ENCODE data around the gene KRT1.

The KRT1 gene

DNA sequence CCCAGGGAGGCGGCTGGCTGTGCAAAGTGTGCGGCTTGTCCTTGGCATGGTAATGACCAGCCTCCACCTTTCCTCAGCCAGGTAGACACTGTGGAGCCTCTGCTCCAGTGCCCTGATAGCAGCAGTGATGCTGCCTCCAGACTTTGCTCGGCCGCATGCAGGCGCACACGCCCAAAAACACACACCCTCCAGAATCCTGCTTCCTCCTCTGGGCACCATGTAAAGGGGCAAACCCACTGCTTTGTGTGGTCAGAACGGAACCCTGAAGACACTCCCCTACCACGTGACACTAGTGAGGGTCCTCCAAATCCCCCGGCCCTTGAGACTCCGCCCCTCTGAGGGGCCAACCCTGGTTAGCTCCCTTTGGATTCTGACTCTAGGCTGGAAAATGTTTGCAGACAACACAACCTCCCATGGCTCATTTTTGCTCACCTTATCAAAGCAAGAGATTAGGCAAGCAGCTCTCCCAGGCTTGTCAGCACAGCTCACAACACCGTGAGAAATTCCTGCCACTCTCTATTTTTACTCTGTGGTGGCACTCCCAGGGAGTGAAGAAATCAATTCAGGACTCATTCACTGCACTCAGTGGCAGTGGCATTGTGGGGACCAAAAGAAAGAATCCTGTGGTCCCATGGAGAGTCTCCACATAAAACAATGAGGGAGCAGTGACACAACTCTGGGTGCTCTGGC, 18.6 kb upstream of the KRT1 start:
- no peak for DNase-seq (ENCODE audit: low read depth in 2 of 2)

DNA sequence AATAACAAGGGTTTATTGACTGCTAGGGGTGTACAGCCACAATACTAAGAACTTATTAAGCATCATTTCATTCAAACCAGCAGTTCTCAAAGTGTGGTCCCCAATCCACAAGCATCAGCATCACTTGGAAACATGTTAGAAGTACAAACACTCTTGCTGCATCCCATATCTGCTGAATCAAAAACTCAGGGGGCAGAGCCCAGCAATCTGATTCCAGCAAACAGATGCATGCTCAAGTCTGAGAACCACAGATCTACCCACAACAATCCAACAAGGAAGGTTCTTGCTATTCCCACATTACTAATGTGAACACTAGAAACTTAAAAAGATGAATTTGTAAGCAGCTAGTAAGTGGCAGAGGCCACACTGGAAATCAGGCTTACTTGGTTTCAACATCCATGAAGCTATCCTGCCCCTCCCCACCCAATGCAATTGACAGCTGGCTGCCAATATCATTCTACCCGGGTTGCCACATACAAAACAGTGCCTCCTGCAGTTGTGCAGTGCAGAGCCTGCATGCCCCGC, 16.9 kb upstream of the KRT1 start:
- DNase-seq (ENCODE audit: low read depth in 2 of 2), result no peak

DNA sequence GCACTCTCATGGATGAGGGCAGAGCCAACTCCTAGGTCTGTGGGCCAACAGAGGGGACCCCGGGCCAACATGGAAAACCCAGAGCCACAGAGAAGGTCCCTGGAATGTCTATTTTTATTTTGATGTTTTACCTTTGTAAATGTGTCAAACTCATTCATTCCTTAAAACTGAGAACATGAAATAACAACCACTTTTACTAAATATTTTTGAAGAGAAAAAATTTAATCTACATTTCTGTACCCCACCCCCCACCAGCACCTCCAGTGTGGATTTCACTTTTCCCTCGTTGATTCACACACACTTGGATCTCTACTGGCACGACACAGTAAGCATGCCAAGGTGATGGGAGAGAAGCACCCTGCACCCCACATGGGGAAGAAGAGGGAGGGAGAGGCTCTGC, 16.4 kb upstream of the KRT1 start:
- no peak for DNase-seq (ENCODE audit: low read depth in 2 of 2)

DNA sequence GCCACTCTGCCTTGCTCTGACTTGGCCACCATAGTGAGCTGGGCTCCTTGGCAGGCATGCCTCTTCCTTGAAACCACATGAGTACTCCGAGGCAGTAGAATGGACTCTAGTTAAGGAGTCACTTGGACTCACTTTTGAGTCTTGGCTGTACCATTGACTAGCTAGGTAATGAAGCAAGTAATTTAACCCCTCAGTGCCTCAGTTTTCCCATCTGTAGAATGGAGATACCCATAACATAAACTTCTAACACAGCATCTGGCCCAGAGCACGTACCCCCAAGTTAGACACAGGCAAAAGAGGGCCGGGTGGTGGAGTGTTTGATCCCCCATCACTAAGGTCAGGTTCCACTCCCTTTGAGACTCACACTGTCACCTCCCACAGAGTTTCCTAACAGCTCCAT, 14.8 kb upstream of the KRT1 start:
- no peak for DNase-seq (ENCODE audit: low read depth in 2 of 2)

DNA sequence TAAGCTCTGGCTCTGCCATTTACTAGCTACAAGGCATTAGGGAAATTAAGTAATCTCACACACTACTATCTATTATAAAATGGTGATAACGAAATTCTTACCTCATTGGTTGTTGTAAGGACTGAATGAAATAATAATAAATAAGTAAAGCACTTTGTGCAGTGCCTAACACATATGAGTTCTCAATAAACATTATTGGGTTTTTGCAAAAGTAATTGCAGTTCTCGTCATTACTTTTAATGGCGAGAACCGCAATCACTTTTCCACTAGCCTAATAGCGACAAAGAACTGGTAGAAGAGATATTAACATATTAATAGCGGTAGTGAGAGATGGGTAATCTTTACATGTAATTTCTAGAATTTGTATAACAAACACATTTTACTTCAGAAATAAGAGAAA, 13.9 kb upstream of the KRT1 start:
- no peak for DNase-seq (ENCODE audit: low read depth in 2 of 2)

DNA sequence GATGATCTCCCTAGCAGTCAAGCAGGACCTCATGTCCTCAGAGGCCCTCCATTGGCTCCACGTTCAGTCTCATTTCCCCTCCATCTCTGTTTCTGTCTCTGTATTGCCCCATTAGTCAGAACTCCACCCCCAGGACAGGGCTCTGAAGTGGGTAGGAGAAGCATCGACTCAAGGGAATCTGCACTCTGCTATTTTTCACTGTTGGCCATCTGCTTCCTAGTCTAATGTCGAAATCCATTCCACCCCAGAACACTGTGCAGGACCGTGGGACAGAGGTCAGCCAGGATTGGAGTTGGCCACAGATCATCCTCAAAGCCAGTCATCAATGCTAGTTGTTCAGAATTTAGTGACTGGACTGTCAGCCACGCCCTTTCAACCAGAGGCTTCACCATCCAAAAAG, 13.1 kb upstream of the KRT1 start:
- DNase-seq (ENCODE audit: low read depth in 2 of 2), result no peak

DNA sequence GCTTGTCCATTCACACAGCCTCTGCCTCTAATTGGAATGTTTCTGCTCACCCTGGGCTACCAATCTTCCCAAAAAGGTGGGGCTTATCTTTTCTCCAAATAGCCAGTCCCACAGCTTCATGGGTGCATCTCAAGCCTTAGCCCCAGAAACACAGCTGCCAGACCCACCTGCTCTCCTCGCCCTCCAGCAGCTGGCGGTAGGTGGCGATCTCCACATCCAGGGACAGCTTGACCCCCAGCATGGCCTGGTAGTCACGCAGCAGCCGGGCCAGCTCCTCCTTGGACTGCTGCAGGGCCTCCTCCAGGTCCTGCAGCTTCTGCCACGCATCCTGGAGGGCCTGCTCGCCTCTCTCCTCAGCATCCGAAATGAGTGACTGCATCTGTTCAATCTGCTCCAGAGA, 12.0 kb upstream of the KRT1 start:
- DNase-seq (ENCODE audit: low read depth in 2 of 2), result no peak

DNA sequence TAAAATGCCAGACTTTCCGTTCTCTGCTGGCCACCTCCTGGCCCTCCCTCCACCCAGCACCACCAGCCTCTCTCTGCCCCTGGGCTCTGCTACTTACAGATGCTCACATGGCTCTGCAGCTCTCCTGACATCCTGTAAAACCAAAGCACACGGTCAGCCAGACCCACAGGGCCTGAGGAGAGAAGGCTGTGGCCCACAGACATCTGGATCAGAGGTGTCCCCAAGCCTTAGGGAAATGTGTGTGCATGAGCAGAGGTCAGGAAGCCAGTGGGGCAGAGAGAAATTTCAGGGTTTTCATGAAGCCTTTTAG, 11.6 kb upstream of the KRT1 start:
- no peak for DNase-seq (ENCODE audit: low read depth in 2 of 2)

DNA sequence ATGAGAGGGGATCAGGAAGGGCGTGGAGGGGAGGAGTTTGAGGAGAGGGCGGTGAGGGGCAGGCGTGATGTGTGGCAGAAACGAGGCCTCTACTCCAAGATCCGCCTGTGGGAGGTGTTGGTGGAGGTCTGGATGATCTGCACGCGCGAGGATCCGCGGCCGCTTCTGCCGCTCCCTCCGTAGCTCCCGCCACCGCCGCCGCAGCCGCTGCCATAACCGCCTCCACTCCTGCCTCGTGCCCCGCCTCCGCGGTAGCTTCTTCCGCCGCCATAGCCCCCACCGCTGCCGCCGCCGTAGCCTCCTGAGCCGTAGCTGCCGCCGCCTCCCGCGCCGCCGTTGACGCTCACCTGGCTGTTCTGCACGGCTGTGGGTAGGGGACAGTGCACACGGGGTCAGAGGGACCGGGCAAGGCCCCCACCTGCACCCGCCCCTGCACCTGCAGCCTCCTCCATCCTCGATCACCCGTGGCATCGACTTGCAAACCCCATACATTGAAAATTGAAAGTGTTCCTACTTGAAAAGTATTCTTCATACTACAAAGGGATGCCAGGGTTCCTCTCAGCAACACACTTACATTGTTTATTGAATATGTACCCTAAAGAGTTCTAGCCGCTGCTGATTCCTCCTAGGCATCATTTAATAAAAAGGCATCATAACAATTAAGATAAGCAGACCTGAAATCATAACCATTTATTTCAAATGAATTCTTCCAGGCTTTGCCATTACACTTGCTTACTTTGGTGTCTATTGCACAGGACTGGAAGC, 11.1 kb upstream of the KRT1 start:
- DNase-seq (ENCODE audit: low read depth in 2 of 2), result peak; percentile 34 to 40

DNA sequence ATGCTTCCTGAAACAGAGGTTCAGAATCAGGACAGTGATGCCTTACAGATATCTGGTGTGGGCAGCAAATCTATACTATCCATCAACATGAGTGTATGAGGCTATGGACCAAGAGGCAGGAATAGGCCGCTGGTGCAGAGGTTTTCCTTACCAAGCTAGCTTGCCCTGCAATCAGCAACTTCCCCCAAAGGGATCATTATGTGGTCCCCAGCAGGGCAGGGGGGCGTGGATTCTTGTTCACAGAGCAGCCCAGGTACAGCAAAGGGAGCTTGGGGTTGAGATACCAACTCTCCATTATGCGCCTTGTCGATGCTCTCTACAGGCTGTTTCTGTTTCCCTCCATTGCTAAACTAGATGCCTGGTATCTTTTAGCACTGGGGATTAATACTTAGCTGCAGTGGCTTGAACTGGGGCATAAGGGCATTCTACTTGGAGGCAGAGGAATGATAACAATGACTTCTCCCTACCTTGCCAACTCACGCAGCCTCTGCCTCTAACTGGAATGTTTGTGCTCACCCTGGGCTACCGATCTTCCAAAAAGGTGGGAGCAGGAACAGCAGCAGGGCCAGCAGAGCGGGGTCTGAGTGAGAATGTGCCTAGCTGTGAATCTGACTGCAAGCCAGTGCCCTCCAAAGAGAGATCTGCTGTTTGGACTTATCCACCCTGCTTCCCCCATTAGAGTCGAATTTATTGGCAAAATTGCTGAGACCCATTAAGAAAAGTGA, 10.3 kb upstream of the KRT1 start:
- no peak for DNase-seq (ENCODE audit: low read depth in 2 of 2)

DNA sequence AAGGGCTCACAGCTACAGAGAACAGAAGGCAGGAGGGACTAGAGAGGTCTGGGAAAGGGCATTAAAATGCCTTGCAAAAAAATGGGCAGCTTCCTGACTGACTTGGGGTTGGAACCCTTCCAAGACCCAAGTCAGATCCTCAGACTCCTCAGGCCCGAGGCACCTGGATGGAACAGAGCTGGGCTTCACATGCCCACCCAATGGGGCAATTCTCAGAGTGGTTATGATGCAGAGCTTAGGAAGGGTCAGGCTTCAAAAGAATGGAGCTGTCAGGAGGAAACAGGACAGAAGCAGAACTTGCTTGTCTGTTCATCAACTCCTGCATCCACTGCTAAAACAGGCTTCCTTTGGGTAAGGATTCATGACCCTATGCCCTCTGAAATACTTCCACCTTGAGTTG, 9.7 kb upstream of the KRT1 start:
- DNase-seq (ENCODE audit: low read depth in 2 of 2), result no peak

DNA sequence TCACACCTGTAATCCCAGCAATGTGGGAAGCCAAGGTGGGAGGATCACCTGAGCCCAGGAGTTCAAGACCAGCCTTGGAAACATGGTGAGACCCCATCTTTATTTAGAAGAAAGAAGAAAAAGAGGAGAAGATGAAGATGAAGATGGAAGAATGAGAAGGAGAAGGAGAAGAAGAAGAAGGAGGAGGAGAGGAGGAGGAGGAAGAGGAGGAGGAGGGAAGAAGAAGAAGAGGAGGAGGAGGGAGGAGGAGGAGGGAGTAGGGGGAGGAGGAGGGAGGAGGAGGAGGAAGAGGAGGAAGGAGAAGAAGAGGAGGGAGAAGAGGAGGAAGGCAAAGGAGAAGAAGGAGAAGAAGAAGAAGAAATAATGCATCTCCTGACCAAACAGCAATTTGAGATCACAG, 9.0 kb upstream of the KRT1 start:
- DNase-seq (ENCODE audit: low read depth in 2 of 2), result no peak

DNA sequence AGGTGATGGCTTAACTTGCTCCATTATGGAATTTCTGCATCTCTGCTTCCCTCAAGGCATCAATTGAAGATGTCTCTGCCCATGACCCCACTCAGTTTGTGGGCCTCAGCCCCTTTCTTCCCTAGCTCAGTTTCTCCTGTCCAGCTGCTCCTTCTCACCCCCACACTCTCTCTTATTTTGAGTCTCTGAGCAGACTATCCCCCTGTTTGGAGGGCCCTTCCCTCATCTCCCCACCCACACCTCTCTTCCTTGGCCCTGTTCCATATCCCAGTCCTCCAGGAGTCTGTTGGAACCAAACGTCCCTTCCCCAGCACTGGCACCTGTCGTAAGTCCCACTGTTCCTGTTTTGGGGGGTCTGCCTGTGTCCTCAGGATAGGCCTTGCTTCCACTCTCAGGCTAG, 8.3 kb upstream of the KRT1 start:
- no peak for DNase-seq (ENCODE audit: low read depth in 2 of 2)

DNA sequence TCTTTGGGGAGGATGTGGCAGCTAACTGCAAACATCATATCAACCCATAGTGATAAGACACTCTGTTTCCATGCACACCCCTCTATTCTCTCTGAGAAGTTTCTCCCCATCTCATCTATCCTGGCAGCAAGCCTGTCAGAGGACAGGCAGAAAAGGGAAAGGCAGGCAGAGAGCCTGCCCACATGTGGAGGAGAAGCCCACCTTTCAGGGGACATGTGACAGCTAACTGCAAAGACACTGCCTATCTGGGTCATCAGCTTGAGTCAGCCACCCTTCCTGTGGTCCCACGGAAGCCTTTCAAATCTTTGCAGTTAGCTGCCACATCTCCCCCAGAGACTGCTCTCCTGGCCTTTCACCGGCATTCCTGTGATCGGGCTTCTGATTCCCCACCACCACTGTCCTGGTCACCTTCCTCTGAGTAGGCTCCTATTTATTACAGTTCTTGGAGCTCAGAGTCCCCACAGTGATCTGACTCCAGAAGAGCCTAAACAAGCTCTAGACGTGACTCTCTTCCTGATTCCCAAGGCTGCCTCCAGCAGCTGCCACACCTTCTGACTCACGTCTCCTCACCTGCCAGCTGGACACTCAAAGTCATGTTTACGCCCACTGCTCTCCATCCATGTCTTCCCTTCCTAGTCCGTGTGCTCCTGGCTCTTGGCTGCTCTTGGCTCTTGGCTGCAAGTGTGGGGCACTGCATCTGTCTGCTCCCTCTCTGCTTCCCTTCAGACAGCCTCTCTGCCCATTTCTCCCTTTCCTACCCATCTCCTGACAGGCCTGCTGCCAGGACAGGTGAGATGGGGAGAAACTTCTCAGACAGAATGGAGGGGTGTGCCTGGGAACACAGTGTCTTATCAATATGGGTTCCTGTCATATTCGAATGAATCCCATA, 7.5 kb upstream of the KRT1 start:
- no peak for DNase-seq (ENCODE audit: low read depth in 2 of 2)

DNA sequence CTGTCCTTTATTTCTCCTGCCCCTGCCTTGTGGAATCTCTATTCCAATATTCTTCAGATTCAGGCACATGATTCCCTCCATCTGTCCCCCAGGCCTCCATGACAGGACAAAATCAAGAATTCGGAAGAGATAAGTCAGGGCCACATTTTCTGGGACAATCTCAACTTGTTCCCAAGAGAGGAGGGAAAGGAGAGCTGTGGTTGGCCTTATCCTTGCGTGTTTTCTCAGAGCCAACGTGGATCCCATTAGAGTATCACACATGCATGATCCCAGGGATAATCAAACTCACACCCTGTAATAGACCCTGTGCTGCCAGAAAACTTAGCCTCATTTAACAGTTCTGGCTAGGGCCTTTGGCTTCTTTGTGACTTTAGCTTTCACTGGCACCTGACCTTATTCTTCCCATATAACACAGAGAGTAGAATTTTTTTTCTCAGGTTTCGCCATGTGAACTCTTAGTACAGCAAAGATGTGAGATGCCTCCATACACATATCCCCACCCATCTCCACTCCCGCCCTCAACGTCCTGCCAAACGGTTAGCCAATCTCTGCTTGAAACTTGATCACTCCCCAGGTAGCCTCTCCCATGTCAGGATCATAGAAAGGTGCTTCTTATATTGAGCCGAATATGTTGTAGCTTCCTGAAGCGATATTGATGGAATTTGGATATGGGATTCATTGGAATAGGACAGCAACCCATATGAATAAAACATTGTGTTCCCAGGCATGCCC, 6.7 kb upstream of the KRT1 start:
- DNase-seq (ENCODE audit: low read depth in 2 of 2), result no peak

DNA sequence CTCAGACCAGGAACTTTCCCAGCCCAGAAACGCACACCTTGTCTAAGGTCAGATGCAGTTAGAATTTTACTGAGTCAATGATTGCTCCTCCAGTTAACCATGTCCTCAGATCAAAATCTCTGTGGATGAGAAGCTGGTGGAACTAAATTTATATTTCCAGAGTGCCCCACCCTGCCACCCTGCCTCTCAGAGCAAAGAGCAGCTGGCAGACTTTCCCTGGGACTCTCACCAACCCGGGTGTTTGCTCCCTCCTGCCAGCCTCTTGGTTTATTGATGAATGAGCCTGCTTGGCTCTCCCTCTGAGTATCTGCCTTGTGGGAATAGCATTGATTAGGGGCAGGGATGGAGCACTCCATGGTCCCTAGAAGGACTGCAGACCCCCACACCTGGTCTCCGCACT, 5.9 kb upstream of the KRT1 start:
- DNase-seq (ENCODE audit: low read depth in 2 of 2), result no peak

DNA sequence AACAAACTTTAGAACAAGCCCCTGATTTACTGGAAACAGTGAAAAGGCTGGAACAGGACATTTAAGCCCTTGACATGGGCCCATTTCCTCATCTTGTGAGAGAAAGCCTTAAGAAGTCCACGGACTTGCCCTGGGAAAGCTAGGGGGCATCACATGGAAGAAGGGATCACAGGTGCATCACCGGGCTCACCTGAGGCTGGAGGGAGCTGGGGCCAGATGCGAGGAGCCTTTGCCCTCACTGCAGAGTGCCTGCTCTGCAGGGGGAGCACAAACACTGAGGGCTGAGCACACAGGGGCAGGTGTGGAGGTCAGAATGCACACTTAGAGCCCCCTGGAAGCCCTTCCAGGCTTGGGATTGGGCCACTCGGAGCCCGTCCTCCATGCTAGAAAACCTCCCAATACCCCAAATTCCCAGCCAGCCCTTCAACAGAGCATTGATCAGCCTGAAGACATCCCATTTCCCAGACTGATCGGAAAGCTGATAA, 5.2 kb upstream of the KRT1 start:
- no peak for DNase-seq (ENCODE audit: low read depth in 2 of 2)

DNA sequence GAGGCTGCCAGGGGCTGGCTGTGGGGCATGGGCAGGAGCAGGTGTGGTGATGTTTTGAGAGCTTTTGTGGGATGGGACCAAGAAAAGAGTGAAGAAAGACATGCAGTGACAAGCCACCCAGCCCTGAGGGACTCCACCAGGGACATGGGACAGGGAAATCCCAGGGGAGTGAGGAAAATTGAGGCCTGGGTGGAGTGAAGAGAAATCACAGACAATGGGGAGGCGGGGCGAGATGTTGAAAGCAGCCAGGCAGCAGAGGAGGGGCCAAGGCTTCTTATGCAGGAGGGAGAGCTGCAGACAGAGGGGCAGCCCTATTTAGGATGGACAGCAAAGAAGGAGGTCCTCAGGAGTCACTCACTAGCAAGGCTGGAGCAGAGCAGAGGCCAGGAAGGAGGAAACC, 4.2 kb upstream of the KRT1 start:
- no peak for DNase-seq (ENCODE audit: low read depth in 2 of 2)

DNA sequence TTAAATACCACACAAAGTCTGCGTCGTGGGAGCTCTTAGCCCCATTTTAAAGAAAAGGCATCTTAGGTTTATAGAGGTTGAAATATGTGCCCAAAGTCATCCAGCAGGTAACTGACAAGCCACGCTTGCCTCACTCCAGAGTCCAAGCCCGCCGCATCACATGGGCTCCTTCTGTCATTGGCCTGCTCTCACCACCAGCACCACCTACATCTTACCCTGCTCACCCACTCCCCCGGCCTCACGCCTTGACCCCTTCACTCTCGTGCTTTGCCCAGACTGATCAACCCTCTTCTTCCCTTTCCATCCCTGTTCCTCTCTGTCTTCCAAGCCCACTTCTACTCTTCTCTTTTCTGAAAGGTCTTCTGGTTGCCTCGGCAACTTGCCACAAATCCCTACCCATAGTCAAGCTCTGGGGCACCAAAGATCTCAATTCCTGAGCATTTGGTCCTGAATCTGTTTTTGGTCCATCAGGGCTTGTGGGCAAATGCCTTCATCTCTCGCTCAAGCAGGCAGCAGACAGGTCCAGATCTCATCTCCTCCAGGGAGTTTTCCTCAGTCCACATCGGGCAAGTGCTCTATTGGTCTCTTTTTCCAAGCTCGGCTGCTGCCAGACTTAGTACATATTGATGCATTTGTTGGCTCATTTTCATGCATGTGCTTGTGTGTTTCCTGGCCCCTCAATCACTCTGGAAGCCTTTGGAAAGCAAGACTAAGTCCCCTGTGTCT, 3.5 kb upstream of the KRT1 start:
- no peak for DNase-seq (ENCODE audit: low read depth in 2 of 2)

DNA sequence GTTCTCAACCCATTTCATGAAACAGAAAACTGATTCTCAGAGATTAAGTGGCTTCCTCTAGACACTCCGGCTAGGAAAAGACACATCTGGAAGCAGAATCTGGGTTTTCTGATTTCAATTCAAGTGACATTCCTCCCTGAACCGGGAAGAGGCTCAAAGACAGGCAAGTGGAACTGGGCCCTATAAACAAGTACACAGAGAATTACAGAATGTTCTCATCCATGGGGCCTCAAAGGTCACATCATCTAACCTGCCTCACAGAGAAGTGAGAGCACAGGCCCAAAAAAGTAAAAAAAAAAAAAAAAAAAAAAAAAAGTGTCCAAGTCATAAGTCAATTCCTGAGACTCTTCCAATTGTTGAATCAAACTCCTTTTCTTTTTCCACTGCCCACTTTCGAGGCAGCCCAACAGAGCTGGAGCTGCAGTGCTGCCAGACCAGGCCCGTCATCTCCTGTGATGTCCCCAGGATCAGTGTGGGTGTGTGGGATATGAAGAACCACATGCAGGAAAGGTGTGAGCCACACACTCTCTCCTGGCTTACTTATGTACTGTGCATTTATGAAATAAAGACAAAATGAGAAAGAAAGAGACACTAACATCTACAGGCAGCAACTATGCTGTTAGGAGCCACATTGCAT, 2.8 kb upstream of the KRT1 start:
- DNase-seq (ENCODE audit: low read depth in 2 of 2), result no peak

Measured in stimulated activated CD4-positive, alpha-beta T cell treated with anti-CD3 and anti-CD28 coated beads, Interleukin-4, amount 100 ng/mL, for 48 hours (primary cell).